Middle frontal gyrus (tissue), 1 donor: ENCODE data around the gene CDON.
A peak's percentile ranks its signal among the peaks of the same experiment; 100 is the strongest.
"Not testable (repeated sequence)": the region's sequence is repeated elsewhere in the genome, so short reads cannot be mapped to it uniquely, and the experiment has no call there.

Source experiments
- DNase-seq: peaks from one replicate; pipeline ENCODE4 v3.0.0-alpha.2; 2015; ENCODE audit warnings: low spot score; ENCODE audit errors: extremely low spot score

Gene CDON

DNA sequence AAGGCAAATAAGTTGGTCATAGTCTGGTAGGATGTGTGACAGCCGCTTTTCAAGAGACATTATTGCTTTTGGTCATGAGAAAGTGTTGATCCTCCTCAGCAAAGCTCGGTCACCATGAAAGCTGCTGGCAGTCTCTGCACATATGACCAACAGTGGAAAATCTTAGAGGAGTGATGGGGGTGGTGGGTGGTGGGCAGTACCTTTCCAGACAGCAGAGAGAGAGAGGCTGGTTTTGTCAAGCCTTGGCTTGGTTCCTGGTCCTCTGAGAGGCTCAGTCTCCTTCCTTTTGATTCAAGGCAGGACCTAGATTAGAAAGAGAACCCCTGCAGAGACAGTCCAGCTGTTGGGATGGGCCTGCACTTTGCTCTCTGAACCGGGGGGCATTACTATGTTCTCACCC lies 136.9 kb downstream of the CDON start:
- no peak for DNase-seq

DNA sequence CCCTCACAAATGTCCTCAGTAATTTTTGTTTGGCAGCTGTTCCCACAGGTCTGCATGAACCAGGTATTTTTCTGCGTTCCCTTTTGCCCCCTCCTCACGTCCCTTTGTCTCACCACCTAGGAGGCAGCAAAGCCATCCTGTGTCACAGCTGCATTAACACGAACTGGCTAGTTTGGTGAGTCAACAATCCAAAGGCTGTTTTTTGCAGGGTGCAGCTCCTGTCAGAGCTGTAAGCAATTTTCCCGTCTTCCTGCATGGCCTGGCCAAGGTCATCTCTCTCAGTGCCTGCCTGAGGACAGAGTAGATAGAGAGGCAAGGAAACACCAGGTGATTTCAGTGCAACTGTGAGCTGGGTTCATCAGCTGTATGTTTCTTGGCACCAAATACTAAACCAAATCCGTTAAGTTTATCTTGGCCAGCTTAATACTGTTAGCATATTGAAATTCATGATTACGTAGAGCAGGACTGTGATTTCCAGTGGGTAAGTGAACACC lies 137.4 kb downstream of the CDON start:
- no peak for DNase-seq

DNA sequence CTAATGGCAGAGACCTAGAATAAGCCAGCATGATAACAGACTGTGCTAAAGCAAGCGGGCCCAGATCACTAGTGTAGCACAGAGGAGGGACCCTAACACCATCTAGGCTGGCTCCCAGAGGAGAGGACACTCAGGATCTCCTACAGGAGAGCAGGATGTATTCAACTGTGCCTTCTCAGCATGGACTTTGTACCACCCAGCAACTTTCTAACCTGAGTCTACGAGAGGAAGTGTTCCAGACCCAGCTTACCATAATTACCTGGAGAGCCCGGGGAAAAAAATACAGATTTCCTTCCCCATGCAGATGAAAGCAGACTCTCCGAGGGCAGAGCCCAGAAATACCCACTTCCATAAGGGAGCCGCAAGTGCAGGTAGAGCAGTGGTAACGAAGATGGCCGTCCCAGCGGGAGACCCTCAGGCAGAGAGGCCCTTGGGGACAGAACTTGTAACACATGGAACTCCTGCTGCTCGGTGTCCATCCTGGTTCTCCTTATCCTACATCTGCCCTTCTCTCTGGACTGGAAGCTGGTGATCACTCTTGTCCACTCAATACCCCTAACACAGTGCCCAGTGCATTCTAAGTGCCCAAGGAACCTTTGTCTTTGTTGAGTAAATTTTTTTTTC lies 138.2 kb downstream of the CDON start:
- no peak for DNase-seq

DNA sequence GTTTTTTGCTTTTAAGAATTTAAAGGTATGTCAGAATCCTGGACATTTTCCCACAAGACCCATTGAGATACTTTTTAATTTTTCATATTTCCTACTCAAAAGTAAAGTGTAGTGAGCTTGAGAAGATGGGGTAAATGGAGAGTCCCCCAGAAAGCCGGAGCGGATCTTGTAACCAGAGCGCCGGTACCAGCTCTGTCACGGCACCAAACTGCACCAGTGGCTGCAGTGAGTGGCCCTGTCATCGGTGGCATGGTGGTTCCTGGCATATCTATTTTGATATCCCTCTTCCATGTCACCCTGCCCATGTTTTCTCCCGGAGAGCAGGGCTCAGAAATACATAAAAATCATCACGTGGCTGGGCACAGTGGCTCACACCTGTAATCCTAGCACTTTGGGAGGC lies 139.0 kb downstream of the CDON start:
- no peak for DNase-seq

DNA sequence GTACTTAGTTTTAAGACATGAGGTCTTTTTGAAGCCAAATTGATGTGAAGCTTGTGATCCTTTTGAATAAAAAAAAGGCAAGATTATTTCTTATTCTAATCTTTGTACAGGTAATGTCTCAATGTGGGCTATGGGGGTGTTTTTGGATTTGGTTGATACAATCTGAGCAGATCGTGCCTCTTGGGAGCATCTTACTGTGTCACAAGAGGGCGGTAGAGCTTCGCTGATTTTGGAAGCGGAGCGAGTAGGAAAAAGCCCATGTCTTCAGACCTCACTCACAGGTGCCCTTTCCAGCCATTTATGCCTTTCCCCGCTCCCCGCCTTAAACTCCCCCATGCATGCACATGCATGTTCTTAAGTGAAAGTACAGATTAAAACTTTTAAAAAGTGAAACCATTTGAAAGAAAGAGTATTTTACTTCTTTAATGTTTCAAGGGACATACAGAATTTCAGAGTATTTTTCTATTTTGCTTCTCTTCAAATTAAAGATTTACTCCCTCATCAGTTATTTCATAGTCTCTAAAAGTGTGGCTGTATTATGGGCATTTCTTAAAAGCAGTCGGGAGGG lies 139.6 kb downstream of the CDON start:
- DNase-seq: peak; percentile 69

DNA sequence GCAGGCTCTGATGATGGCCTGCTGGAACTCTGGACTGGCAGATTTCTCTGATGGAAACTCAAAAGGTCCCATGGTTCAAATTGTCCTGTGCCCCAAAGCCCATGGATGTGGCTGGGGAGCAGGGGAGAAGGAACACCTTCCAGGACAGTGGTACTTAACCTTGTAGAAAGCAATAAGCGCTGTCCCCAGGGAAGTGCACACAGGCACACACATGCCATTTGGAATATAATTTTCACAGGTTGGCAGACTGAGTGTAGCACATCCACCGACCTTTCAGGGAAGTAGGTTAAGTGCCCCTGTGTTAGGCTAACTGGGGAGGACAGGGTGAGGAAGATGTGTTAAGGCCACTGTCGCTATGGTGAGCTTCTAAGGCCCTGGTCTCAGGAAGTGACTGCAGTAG lies 140.5 kb downstream of the CDON start:
- DNase-seq: no peak

DNA sequence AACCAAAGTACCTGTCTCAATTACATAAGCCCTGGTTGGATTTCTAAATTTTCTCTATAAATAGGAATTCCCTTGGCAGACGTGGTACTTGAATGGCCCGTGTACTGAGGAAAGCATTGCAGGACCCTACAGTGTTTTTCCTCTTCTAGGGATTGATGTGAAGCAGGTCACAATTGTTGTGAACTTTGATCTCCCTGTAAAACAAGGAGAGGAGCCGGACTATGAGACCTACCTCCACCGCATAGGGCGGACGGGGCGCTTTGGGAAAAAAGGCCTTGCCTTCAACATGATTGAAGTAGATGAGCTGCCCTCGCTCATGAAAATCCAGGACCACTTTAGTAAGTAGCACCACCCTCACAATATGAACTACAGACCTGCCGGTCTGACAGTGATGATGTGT lies 141.6 kb downstream of the CDON start:
- DNase-seq: no peak

DNA sequence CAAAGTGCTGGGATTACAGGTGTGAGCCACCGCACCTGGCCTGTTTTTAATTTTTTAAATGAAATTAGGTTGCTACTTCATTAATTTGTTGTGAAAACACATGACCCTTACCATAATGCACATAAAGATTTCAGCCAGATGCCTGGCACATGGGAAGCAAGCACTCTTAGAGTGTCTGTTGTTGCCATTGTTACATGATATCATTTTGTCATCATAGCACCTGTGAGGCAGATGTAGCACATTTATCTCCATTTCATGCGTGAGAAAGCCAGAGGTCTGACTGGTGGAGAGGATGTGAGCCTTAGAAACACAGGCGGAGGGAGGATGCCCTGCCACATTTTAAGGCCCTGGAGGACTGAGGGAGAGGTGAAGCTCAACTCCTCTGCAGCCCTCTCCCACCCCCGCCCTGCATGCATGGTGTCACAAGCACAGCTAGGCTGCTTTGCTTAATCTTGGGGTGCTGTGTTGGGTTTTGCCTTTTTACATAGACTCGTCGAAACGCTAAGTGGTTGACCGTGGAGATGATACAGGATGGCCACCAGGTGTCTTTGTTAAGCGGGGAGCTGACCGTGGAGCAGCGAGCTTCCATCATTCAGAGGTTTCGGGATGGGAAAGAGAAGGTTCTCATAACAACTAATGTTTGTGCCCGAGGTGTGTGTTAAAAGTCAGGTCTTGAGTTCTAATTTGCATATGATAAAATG lies 144.4 kb downstream of the CDON start:
- DNase-seq: no peak

DNA sequence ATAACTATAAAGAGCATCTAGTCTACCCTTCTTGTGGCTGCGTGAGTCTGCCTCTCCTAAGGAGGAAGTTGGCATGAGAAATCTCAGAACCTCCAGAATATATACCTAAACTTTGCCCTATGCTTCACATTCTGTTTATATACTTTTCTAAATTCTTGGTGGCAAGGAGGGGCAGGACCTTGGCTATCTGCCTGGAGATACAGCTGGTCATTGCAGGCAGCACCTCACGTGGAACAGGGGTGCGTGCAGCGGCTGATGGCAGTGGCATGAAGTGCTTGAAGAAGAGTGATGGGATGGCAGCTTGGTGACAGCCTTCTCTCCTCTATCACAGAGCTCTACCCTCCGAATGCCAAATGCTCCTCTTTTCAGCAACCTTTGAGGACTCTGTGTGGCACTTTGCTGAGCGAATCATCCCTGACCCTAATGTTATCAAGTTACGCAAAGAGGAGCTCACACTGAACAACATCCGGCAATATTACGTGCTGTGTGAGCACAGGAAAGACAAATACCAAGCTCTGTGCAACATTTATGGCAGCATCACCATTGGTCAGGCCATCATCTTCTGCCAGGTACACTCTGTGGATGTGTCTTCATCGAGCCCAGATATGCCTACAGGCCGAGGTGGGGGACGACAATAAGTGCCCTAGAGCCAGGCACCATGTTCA lies 145.9 kb downstream of the CDON start:
- no peak for DNase-seq

DNA sequence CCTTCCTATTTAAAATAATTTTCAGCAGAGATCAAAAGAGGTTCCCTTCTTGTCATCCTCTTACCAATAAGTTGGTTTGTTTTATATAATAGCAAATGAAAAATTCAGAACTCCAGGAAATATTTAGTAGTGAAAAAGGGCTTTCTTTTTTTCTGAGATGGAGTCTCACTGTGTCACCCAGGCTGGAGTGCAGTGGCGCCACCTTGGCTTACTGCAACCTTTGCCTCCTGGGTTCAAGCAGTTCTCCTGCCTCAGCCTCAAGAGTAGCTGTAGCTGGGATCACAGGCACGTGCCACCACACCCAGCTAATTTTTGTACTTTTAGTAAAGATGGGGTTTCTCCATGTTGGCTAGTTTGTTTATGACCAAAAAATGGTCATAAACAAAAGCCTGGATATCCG lies 148.1 kb downstream of the CDON start:
- DNase-seq: not testable (repeated sequence)

DNA sequence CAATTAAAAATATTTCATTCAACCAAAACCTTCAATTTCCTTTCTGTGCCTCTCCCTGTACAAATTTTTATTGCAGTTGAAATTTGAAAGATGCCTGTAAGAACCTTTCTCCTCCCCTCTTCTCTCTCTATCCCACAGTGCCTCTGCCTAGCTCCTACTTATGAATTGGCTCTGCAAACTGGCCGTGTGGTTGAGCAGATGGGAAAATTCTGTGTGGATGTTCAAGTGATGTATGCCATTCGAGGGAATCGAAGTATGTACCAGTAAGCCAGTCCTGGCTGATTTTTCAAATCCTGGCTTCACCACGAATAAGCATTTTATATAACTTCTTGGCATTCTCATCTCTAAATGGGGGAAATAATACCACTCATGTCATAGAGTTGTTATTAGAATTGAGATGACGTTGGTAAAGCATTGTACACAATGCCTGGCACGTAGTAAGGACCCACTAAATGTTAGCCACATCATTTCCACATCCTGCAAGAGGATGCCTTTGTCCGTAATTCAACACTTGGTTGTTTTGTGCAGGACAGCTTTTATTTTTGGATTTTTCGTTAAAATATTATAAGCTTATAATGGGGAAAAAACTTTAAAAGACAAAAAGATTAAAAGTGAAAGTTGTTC lies 152.3 kb downstream of the CDON start:
- no peak for DNase-seq
